HepG2 (cell line): ENCODE data around the gene IFNB1. TPM values are rescaled to one million over a fixed set of nuclear protein-coding genes. Genes with fewer than 3 reads are reported as not detected.

ENCODE experiments used
- ATAC-seq: fragments of 200-7000 bp; cut with Tn5 transposase; 3 replicates; pipeline ENCODE4 v1.9.1; 2020; ENCODE audit warnings: mild to moderate bottlenecking, moderate library complexity
- BruUV-seq: library from RNA; stranded (reverse); fragments of 400-500 nt; replicated peaks from 2 replicates; lab custom pipeline; 2021; lab: Mats Ljungman, UMichigan
- CTCF ChIA-PET: fragments of 300-600 bp; formaldehyde crosslinking; extraction: SDS; loops from one replicate; lab custom pipeline; 2021; ENCODE audit warnings: low total read pairs, inconsistent platforms, low intra/inter-chr PET ratio; lab: Yijun Ruan, JAX
- POLR2A ChIA-PET: fragments of 350-600 bp; sonication (Branson Sonifier 250); formaldehyde crosslinking; loops from one replicate; lab custom pipeline; 2020; ENCODE audit warnings: antibody characterized with exemption, inconsistent platforms; lab: Yijun Ruan, JAX
- DNase-seq: peaks from one replicate; pipeline ENCODE4 v3.0.0-alpha.2; 2015; ENCODE audit warnings: low spot score
- FAIRE-seq: peaks from 3 replicates; lab custom pipeline; 2011; peaks lifted over from hg19 to GRCh38; lab: Jason Lieb, UNC
- H2AFZ ChIP-seq: one replicate; pipeline ENCODE4 v1.6.1; 2011; ENCODE audit warnings: low read length, inconsistent platforms
- H3K27ac ChIP-seq: fragments of 300-600 bp; 3 replicates; pipeline ENCODE4 v1.8.0; 2011; ENCODE audit warnings: mixed run types, mild to moderate bottlenecking, mixed read lengths, low read length, inconsistent platforms; ENCODE audit not compliant: insufficient read depth; ENCODE audit errors: extremely low read length
- H3K27me3 ChIP-seq, 2 experiments: fragments of 200-600 bp in 1 of 2; 2 replicates in 1 of 2; 3 replicates in 1 of 2; pipeline versions ENCODE4 v1.6.0 to v1.8.0; 2011; ENCODE audit warnings: low read length in 2 of 2, mild to moderate bottlenecking in 2 of 2, moderate library complexity in 2 of 2, inconsistent platforms in 1 of 2; ENCODE audit not compliant: insufficient read depth in 2 of 2, control insufficient read depth in 1 of 2
- H3K36me3 ChIP-seq, 2 experiments: fragments of 200-600 bp in 1 of 2; replicated peaks in 1 of 2; 2 replicates in 1 of 2; 3 replicates in 1 of 2; pipeline versions ENCODE4 v1.5.1 to v1.8.0; 2011; ENCODE audit warnings: low read length in 2 of 2, inconsistent platforms in 1 of 2; ENCODE audit not compliant: insufficient read depth in 2 of 2, control insufficient read depth in 1 of 2
- H3K4me1 ChIP-seq: 2 replicates; pipeline ENCODE4 v1.5.1; 2012; ENCODE audit warnings: low read length, inconsistent platforms; ENCODE audit not compliant: insufficient read depth
- H3K4me2 ChIP-seq: 2 replicates; pipeline ENCODE4 v1.6.0; 2011; ENCODE audit warnings: low read depth, low read length, inconsistent platforms
- H3K4me3 ChIP-seq, 3 experiments: fragments of 200-600 bp in 1 of 3; sonication (generic), shearing (Covaris generic) in 1 of 3; replicated peaks in 1 of 3; 2 replicates each; pipeline ENCODE4 v1.5.1; 2011 to 2016; ENCODE audit warnings: low read length in 3 of 3, inconsistent platforms in 2 of 3, low read depth in 2 of 3, mild to moderate bottlenecking in 2 of 3, control low read depth in 1 of 3, mixed read lengths in 1 of 3; ENCODE audit not compliant: insufficient read depth in 1 of 3
- H3K79me2 ChIP-seq: one replicate; pipeline ENCODE4 v1.6.1; 2011; ENCODE audit warnings: low read length, inconsistent platforms; ENCODE audit not compliant: insufficient read depth
- H3K9ac ChIP-seq: 2 replicates; pipeline ENCODE4 v1.6.0; 2011; ENCODE audit warnings: mild to moderate bottlenecking, low read depth, low read length, inconsistent platforms; ENCODE audit not compliant: insufficient read depth
- H3K9me3 ChIP-seq: 2 replicates; pipeline ENCODE4 v1.5.1; 2012; ENCODE audit warnings: mild to moderate bottlenecking, low read length
- H4K20me1 ChIP-seq: 2 replicates; pipeline ENCODE4 v1.6.0; 2011; ENCODE audit warnings: inconsistent platforms, mild to moderate bottlenecking, low read length, moderate library complexity; ENCODE audit not compliant: insufficient read depth
- NPAS2 ChIP-seq: sonication (generic); formaldehyde crosslinking; IDR thresholded peaks from 2 replicates; pipeline ENCODE4 v1.8.0; 2022; ENCODE audit warnings: mild to moderate bottlenecking, missing genetic modification reagents, borderline replicate concordance
- RBFOX2 ChIP-seq: fragments of 200-400 bp; formaldehyde crosslinking; IDR thresholded peaks from 2 replicates; pipeline ENCODE4 v1.6.1; 2017; ENCODE audit warnings: low read depth, mild to moderate bottlenecking, low read length
- ZNF160 ChIP-seq: sonication (generic); formaldehyde crosslinking; IDR thresholded peaks from 2 replicates; pipeline ENCODE4 v1.8.0; 2022; ENCODE audit warnings: mild to moderate bottlenecking, inconsistent platforms, missing genetic modification reagents
- ZNF205 ChIP-seq: IDR thresholded peaks from 2 replicates; pipeline ENCODE4 v1.6.1; 2018; ENCODE audit warnings: missing biosample characterization, missing genetic modification reagents
- ZNF256 ChIP-seq: sonication (generic); formaldehyde crosslinking; conservative IDR thresholded peaks from 2 replicates; pipeline ENCODE4 v1.4.0; 2020; ENCODE audit warnings: missing genetic modification reagents
- ZNF619 ChIP-seq: sonication (generic); formaldehyde crosslinking; IDR thresholded peaks from 2 replicates; pipeline ENCODE4 v1.4.0; 2020; ENCODE audit warnings: mild to moderate bottlenecking, missing genetic modification reagents
- ZNF879 ChIP-seq: sonication (generic); formaldehyde crosslinking; IDR thresholded peaks from 2 replicates; pipeline ENCODE4 v1.8.1; 2023; ENCODE audit warnings: missing genetic modification reagents
- WGBS: methylation state at CpG from one replicate; pipeline ENCODE4 v1.1.6; 2017; ENCODE audit warnings: low lambda C conversion rate; 5-methylcytosine and 5-hydroxymethylcytosine counted together
- in situ Hi-C: cut with HindIII; loops from 2 replicates; pipeline ENCODE4 v1.10.0; 2017; ENCODE audit warnings: low pct_unique_long_range_greater_than_20kb; ENCODE audit not compliant: extremely low pct_ligation_motif_present
- intact Hi-C: fragments of 100-400 bp; cut with micrococcal nuclease; formaldehyde crosslinking; loops from one replicate; pipeline ENCODE4 v1.10.0; 2022; ENCODE audit not compliant: unreplicated experiment
- polyA plus RNA-seq, 8 experiments: library from polyadenylated mRNA; depleted of rRNA in 3 of 8; stranded (reverse) in 7 of 8; unstranded in 1 of 8; fragments of >200 nt; fragmentation: Illumina TruSeq in 4 of 8; extraction: Trizol in 4 of 8; gene quantifications; 2 replicates each; pipeline versions ENCODE4 v1.2.1 to v1.2.3, GENCODE V29; 2011 to 2016; ENCODE audit warnings: low read depth in 4 of 8, missing spikeins in 1 of 8, mixed read lengths in 1 of 8; ENCODE audit not compliant: insufficient read depth in 1 of 8
- total RNA-seq, 5 experiments: library from RNA; depleted of rRNA; stranded (reverse); fragments of >200 nt; fragmentation: Illumina TruSeq; extraction: Trizol; gene quantifications; 2 replicates each; pipeline ENCODE4 v1.2.3, GENCODE V29; 2016; ENCODE audit warnings: low read depth in 1 of 5

Gene IFNB1
- total and polyA plus RNA-seq, 2 of the 13 experiments (the other 11 are each of a cell fraction or from before 2014, with no cell fraction given) = not detected

GRCh38 chr9:21104787-21105186, 27.0 kb upstream of the IFNB1 start:
- Histone ChIP-seq H3K9ac (no peak overlapping the region), H3K27me3 (no peaks in the 10 kb centered on the region), H2AFZ (no peak overlapping the region), H3K4me2 (no peak overlapping the region), H3K36me3 (no peaks in the 10 kb centered on the region), H3K79me2 (no peaks in the 10 kb centered on the region), H3K27ac (no peak overlapping the region), H4K20me1 (no peaks in the 10 kb centered on the region), H3K4me3 (no peak overlapping the region)
- ATAC-seq (no peak), FAIRE-seq (no peak)
- POLR2A ChIA-PET = no interaction called here
- intact Hi-C loops = no loop called here
- WGBS = 0% methylated on average over 1 of the region's 1 CpG
- no peak for TF ChIP-seq ZNF160
- TF ChIP-seq ZNF256 (CRISPR knock-in tag) = no peak
- TF ChIP-seq, all 625 proteins: peak for 0
- CTCF ChIA-PET = no interaction called here
- Histone ChIP-seq H3K9me3 (no peaks in the 10 kb centered on the region), H3K4me1 (no peaks in the 10 kb centered on the region)
- BruUV-seq = no TSS peak
- in situ Hi-C loops = loop anchor here (25.0 kb wide), 3 partner anchors 492 to 1617 kb away; partner anchors contain the start of gene MLLT3
- DNase-seq = no peak

GRCh38 chr9:21102305-21102704, 24.6 kb upstream of the IFNB1 start:
- Histone ChIP-seq H3K27ac (no peak overlapping the region), H3K4me2 (no peak overlapping the region), H3K27me3 (no peaks in the 10 kb centered on the region), H4K20me1 (no peaks in the 10 kb centered on the region), H2AFZ (no peak overlapping the region), H3K9me3 (no peaks in the 10 kb centered on the region), H3K4me3 (no peak overlapping the region), H3K79me2 (no peaks in the 10 kb centered on the region), H3K4me1 (no peaks in the 10 kb centered on the region), H3K36me3 (no peaks in the 10 kb centered on the region), H3K9ac (no peak overlapping the region)
- FAIRE-seq = no peak
- ChIA-PET POLR2A (no interaction called here), CTCF (no interaction called here)
- intact Hi-C loops = no loop called here
- TF ChIP-seq ZNF879 (CRISPR knock-in tag) (no peak), ZNF619 (CRISPR knock-in tag) (no peak), RBFOX2 (no peak), NPAS2 (CRISPR knock-in tag) (no peak), ZNF205 (CRISPR knock-in tag) (no peak)
- in situ Hi-C loops = loop anchor here (25.0 kb wide), 3 partner anchors 490 to 1615 kb away; partner anchors contain the start of gene MLLT3
- 80% methylated on average over 1 of the region's 1 CpG for WGBS
- ATAC-seq = no peak
- no peak for DNase-seq
- no TSS peak for BruUV-seq
